Retinal pigment epithelial cell (primary cell): Measurements from ENCODE around the gene PNPO.

Source experiments
- DNase-seq: peaks from one replicate; pipeline ENCODE4 v3.0.0-alpha.2; 2010; ENCODE audit warnings: low read depth
- H3K4me3 ChIP-seq: 2 replicates; pipeline ENCODE4 v1.5.1; 2011; ENCODE audit warnings: mild to moderate bottlenecking, low read length, control low read depth, moderate library complexity
- TF ChIP-seq, protein P1 (sequence below): conservative IDR thresholded peaks from 2 replicates; pipeline ENCODE4 v1.5.1; 2011; ENCODE audit warnings: low read depth, low read length, control low read depth, inconsistent platforms

The PNPO gene

DNA sequence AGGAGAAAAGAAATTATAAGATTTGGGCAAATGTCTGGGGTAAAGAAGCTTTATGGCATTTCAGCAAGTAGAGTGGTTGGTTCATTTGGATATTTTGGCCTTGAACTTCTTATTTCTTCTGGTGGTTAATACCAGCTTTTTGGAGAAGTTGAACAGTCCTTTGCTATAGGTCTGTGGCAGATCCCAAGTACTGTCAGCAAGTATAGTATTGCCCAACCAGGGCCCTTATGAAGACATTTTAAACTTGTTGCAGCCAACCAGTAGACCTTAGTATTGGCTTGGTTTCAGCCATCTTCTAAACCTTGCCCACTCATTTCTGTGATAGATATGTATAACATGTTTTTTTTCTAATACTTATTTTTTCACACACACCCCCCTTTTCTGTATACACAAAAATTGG is 43.1 kb upstream of the PNPO start:
- TF ChIP-seq, protein P1, sequence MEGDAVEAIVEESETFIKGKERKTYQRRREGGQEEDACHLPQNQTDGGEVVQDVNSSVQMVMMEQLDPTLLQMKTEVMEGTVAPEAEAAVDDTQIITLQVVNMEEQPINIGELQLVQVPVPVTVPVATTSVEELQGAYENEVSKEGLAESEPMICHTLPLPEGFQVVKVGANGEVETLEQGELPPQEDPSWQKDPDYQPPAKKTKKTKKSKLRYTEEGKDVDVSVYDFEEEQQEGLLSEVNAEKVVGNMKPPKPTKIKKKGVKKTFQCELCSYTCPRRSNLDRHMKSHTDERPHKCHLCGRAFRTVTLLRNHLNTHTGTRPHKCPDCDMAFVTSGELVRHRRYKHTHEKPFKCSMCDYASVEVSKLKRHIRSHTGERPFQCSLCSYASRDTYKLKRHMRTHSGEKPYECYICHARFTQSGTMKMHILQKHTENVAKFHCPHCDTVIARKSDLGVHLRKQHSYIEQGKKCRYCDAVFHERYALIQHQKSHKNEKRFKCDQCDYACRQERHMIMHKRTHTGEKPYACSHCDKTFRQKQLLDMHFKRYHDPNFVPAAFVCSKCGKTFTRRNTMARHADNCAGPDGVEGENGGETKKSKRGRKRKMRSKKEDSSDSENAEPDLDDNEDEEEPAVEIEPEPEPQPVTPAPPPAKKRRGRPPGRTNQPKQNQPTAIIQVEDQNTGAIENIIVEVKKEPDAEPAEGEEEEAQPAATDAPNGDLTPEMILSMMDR, result no peak
- no peak for DNase-seq
- no peak overlapping the region for H3K4me3 ChIP-seq

DNA sequence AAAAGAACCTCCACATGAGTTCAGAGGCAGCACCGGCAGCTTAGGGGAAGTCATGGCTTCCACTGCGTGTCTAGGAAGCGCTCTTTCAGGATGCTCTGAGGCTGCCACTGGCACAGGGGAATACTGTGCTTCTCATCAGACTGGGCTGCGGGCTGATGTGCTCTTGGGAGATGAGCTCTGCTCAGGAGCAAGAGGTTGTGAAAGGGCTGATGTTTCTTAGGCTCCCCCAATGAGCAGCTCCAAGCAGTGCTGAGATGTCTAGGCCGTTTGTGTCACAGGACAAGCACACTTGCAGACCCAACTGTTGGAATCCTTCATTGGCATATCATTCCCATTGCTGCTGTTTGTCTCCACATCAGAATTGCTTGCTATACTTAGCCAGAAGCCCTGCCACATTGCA is 41.7 kb upstream of the PNPO start:
- TF ChIP-seq, protein P1, result no peak

DNA sequence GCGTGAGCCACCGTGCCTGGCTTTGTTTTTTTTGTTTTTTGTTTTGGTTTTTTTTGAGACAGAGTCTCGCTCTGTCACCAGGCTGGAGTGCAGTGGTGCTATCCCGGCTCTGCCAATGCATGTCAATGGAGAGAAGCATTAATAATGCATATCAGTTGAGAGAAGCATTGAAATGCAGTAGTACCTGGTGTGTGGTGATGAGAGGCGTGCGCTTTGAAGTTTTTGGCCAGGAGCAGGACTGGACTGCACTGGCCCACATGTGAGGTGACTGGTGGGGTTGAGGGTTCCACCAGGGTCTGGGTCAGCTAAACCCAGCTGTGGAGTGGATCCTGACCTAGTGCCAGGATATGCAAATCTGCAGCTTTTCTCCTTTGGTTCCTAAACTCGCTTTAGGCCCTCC is 39.9 kb upstream of the PNPO start:
- no peak overlapping the region for H3K4me3 ChIP-seq
- no peak for DNase-seq
- TF ChIP-seq, protein P1, result no peak

More for the DNA sequence above, 41.7 kb upstream of the PNPO start:
- DNase-seq, result no peak
- no peak overlapping the region for H3K4me3 ChIP-seq

DNA sequence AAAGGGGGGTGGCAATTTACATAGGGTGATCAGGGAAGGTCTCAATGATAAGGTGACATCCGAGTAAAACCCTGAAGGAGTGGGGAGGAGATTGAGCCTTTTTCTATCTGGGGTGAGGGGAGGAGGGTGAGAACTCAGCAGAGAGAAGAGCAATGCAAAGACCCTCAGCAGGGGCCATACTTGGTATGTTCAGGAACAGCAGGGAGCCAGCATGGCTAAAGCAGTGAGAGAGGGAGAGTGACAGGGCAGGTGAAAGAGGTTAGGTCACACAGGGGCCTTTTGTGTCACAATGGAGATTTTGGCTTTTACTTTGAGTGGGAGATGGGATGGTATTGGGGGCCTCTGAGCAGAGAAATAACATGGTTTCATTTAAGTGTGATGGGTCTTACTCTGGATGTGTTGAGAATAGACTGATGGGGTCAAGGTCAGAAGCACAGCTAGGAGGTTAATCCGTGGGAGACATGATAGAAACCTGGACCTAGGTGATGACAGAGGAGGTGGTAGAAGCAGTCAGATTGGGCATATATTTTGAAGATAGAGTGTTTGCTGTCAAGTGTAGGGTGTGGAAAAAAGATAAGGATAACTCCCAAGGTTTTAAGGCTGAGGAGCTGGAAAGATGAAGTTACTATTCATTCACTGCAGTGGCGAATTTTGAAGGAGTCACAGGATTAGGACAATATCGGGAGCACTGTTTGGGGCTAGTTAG is 39.2 kb upstream of the PNPO start:
- no peak for DNase-seq
- no peak overlapping the region for H3K4me3 ChIP-seq
- TF ChIP-seq, protein P1, result no peak

DNA sequence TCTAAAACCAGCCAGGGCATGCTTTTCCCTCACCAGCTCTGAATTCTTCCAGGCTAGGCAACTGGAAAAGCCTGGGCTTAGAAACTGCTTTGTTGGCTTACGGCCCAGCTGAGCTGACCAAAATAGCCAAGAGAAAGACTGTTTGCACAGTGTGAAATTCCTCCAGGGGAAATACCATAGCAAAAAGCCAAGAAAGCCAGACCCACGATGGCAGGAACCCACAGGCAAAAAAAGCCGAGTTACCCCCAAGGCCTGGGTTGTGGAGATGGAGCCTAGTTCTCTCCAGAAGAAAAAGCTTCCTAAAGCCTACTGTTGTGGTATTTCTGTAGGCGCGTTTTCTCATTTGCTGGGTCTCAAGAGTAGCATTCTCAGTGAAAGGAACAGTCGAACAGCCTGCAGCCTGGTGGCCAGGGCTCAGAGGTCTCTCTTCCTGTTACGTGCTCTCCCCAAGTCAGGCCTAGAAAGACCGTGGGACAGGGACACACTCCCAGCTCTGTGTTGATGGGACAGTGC is 36.1 kb upstream of the PNPO start:
- TF ChIP-seq, protein P1, result no peak
- DNase-seq, result peak; percentile 59
- no peak overlapping the region for H3K4me3 ChIP-seq

DNA sequence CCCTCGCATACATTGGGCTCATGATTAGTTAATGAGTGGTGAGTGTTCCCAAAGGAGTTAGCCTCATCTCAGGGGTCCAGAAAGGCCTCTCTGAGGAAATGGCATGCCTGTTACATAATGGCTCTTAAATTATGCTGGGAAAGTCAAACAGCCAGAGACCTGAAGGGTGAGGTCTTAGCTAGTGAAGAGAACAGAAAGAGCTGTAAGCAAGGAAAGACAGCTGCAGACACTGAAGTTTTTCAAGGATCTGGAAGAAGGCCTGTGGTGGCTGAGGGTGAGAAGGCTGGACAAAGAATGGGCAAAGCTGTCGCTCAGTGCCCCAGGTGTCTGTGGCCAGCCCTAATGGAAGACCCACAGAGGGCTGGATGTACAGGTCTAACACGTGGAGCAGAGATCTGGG is 34.9 kb upstream of the PNPO start:
- no peak for DNase-seq
- no peak overlapping the region for H3K4me3 ChIP-seq
- TF ChIP-seq, protein P1, result no peak

DNA sequence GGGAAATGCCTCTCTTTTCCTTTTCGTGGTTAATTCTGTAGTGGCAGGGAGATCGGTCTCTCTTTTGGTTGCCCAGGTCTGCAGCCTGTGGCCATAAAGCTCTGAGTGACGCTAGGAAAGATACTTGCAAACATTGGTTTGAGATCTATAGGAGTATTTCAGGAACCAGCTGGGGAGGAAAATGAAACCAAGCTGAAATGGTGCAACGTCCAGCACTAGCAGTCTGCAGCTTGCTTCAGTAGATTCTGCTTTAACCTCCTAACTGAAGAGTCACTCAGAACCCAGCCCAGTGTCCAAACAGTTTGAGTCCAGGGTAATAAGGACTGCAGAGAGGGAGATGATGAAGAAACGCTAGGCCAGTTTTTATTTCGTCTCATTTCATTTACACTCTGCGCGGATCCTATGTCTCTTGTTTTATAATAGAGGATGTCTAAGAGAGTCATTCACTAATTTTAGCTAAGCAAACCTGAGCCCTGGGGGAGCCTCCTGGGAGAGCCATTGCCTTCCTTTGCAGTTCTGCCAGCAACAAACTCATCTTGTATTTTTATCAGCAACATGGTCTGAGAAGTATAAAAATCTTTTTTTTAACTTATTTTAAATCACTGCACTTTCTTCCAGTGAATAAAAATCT is 33.3 kb upstream of the PNPO start:
- no peak overlapping the region for H3K4me3 ChIP-seq
- DNase-seq, result no peak
- TF ChIP-seq, protein P1, result no peak
